ES-I3 (cell line): ENCODE data around the gene MRPS27.
"Not testable (repeated sequence)": the region's sequence is repeated elsewhere in the genome, so short reads cannot be mapped to it uniquely, and the experiment has no call there.

Experiments
- H3K36me3 ChIP-seq: 2 replicates; pipeline ENCODE4 v1.6.1; 2013; ENCODE audit warnings: mild to moderate bottlenecking, low read length, control low read depth, moderate library complexity; ENCODE audit not compliant: insufficient read depth
- H3K4me1 ChIP-seq: 2 replicates; pipeline ENCODE4 v1.6.1; 2013; ENCODE audit warnings: mild to moderate bottlenecking, control low read depth, low read length; ENCODE audit not compliant: insufficient read depth
- H3K9ac ChIP-seq: 2 replicates; pipeline ENCODE4 v1.6.1; 2013; ENCODE audit warnings: low read depth, mild to moderate bottlenecking, low read length, moderate library complexity
- H3K9me3 ChIP-seq: 2 replicates; pipeline ENCODE4 v1.6.1; 2013; ENCODE audit warnings: mild to moderate bottlenecking, low read length, moderate library complexity; ENCODE audit not compliant: control insufficient read depth, insufficient read depth

The MRPS27 gene

GRCh38 chr5:72171181-72171580 lies 148.9 kb downstream of the MRPS27 start:
- H3K4me1 ChIP-seq: peaks cover 18% of the 10 kb centered on the region
- H3K9ac ChIP-seq, H3K9me3 ChIP-seq, H3K36me3 ChIP-seq: not testable (repeated sequence)

- no peaks in the 10 kb centered on the region; the same call in 1 of the 2 replicates for H3K36me3 ChIP-seq
- H3K9ac ChIP-seq: no peak overlapping the region
- no peaks in the 10 kb centered on the region for H3K9me3 ChIP-seq
- peaks cover 27% of the 10 kb centered on the region for H3K4me1 ChIP-seq
Observed at GRCh38 chr5:72170101-72170500, 149.9 kb downstream of the MRPS27 start.
